ENCODE results near the gene OPN3.

OPN3 gene

GRCh38 chr1:241646201-241646600 is 6.0 kb upstream of the OPN3 start:
- no peak for DNase-seq (ENCODE audit: low spot score)

- no peak for DNase-seq (ENCODE audit: low spot score)
Measured at GRCh38 chr1:241645199-241645598, 5.0 kb upstream of the OPN3 start.

- no peak for DNase-seq (ENCODE audit: low spot score)
Measured at GRCh38 chr1:241644259-241644658, 4.1 kb upstream of the OPN3 start.

GRCh38 chr1:241642593-241642944 is 2.4 kb upstream of the OPN3 start:
- DNase-seq (ENCODE audit: low spot score): no peak

GRCh38 chr1:241641773-241642592 is 1.8 kb upstream of the OPN3 start:
- DNase-seq (ENCODE audit: low spot score): no peak

GRCh38 chr1:241640867-241641622 is 876 bp upstream of the OPN3 start:
- DNase-seq (ENCODE audit: low spot score): peak; percentile 11

- DNase-seq (ENCODE audit: low spot score): no peak
Measured at GRCh38 chr1:241639623-241640148, 483 bp downstream of the OPN3 start.

- no peak for DNase-seq (ENCODE audit: low spot score)
Measured at GRCh38 chr1:241638909-241639622, 1.1 kb downstream of the OPN3 start.

- DNase-seq (ENCODE audit: low spot score): no peak
Measured at GRCh38 chr1:241638099-241638682, 2.0 kb downstream of the OPN3 start.

- no peak for DNase-seq (ENCODE audit: low spot score)
Measured at GRCh38 chr1:241637604-241638003, 2.6 kb downstream of the OPN3 start.

GRCh38 chr1:241637046-241637590 is 3.1 kb downstream of the OPN3 start:
- no peak for DNase-seq (ENCODE audit: low spot score)

GRCh38 chr1:241636291-241636690 is 3.9 kb downstream of the OPN3 start:
- no peak for DNase-seq (ENCODE audit: low spot score)

- DNase-seq (ENCODE audit: low spot score): no peak
Measured at GRCh38 chr1:241635556-241636152, 4.5 kb downstream of the OPN3 start.

- no peak for DNase-seq (ENCODE audit: low spot score)
Measured at GRCh38 chr1:241632987-241633386, 7.2 kb downstream of the OPN3 start.

- no peak for DNase-seq (ENCODE audit: low spot score)
Measured at GRCh38 chr1:241631674-241632073, 8.5 kb downstream of the OPN3 start.

- DNase-seq (ENCODE audit: low spot score): no peak
Measured at GRCh38 chr1:241630899-241631298, 9.3 kb downstream of the OPN3 start.

- no peak for DNase-seq (ENCODE audit: low spot score)
Measured at GRCh38 chr1:241630476-241630875, 9.7 kb downstream of the OPN3 start.

GRCh38 chr1:241630005-241630404 is 10.2 kb downstream of the OPN3 start:
- no peak for DNase-seq (ENCODE audit: low spot score)

GRCh38 chr1:241627453-241628259 is 12.5 kb downstream of the OPN3 start:
- DNase-seq (ENCODE audit: low spot score): no peak

GRCh38 chr1:241624935-241625334 is 15.2 kb downstream of the OPN3 start:
- no peak for DNase-seq (ENCODE audit: low spot score)

- no peak for DNase-seq (ENCODE audit: low spot score)
Measured at GRCh38 chr1:241622669-241623068, 17.5 kb downstream of the OPN3 start.

Measured in putamen (tissue), 1 donor.